K562 treated with DMSO at 1 percent for 48 hours (cell line): ENCODE results near the gene ZNF813. TPM values are rescaled to one million over a fixed set of nuclear protein-coding genes. Genes with fewer than 3 reads are reported as not detected.

ENCODE experiments used
- total RNA-seq: library from RNA; unstranded; fragments of 300-600 nt; gene quantifications from 2 replicates; pipeline ENCODE4 v1.2.3, GENCODE V29; 2022; ENCODE audit warnings: low replicate concordance; ENCODE audit errors: extremely low read depth

The ZNF813 gene
- not detected in 2 replicates for total RNA-seq

GRCh38 chr19:53467485-53468262 is at the start of gene ZNF813:
TSS of gene ZNF813 (plus strand) at chr19:53467733. CDS start at chr19:53483823, 16,090 bp downstream.

DNA sequence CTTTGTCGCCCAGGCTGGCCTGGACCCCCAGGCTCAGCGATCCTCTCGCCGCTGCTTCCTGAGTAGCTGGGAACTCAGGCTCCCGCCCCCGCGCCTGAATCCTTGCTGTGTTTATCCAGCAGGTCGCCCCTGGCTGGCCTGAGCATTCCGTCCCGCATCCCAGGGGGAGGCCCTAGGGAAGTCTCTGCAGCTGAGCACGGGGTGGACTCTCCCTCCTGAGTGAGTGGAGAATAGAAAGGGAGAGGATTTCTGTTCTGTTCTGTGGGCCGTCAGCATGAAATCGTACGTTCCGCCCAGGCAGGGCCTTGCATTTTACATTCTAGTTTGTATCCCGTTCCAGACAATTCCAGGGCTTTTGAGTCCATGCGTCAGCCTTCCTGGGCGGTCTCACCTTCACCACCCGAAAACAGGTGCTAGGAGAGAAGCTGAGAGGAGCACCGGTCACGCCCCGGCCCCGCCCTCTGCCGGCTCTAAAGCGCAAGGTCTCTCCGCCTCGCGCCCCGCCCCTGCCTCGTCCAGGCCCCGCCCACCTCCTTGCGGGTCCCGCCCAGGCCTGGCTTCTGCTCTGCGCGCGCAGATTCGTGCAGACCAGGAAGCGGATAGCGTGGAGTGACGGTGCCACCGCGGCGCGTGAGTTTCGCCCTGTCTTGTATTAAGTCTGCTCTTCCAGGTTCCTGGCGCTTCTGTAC is 36.0 kb upstream of the ZNF813 start, which contains the start of gene ZNF761:
ZNF761 (plus strand) TSS at position 586 of the 689 bp plus-strand sequence. CDS start 15,285 bp downstream, outside the sequence.

DNA sequence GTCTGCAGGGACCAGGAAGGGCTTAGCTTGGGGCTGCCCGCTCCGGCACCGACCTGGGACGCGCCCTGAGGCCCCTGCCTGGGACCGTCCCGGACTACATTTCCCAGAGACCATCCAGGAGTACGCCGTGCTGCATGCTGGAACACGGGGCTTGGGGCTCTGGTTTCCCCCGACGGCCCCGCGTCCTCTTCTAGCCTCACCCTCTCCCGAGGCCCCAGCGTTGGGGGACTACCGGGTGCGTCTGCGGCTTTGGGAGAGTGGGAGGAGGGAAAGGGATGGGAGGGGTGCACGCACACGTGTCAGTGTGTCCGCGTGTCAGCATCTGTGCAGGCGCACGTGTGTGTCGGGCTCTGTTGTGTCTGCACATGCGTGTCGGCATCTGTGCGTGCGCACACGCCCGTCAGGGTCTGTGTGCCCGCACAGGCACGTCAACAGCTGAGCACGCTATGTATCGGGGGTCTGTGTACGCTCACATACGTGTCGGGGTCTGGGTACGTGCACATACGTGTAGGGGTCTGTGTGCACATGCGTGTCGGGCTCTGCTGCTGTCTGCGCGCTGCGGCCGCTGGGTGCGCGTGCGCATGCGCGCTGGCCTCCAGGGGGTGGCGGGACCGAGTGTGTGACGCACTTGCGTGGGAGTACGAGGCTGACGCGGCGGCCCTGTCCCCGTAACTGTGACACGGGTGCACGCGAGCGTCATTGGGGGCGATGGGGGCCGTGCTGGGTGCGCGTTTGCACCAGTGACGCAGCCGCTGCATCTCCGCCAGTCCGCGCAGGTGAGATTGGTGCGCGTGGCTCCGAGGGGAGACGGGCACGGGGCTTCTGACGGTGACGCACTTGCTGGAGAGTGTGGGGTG is 70.2 kb downstream of the ZNF813 start, which contains the start of gene ZNF331:
ZNF331 (plus strand) TSS at position 625 of the 857 bp plus-strand sequence. CDS start 31,232 bp downstream, outside the sequence.

Other genes starting within 250 kb of the ZNF813 start
- gene ZNF677, start 212.9 kb upstream of the ZNF813 start, total RNA-seq = not detected in 2 replicates
- not detected in 2 replicates for gene VN1R2, start 209.4 kb upstream of the ZNF813 start, total RNA-seq
- gene VN1R4, start 200.0 kb upstream of the ZNF813 start, total RNA-seq = not detected in 2 replicates
- gene ZNF845, start 134.0 kb upstream of the ZNF813 start, total RNA-seq = not detected in 2 replicates
- not detected in 2 replicates for gene ZNF525, start 102.0 kb upstream of the ZNF813 start, total RNA-seq
- not detected in 2 replicates for gene ZNF765, start 72.6 kb upstream of the ZNF813 start, total RNA-seq
- gene ZNF761, start 35.7 kb upstream of the ZNF813 start, total RNA-seq = not detected in 2 replicates
- gene ZNF331, start 70.4 kb downstream of the ZNF813 start, total RNA-seq = not detected in 2 replicates
- not detected in 2 replicates for gene DPRX, start 164.3 kb downstream of the ZNF813 start, total RNA-seq